ENCODE measurements around the gene ZNF423.

- TF ChIP-seq E2F2 (CRISPR knock-in tag; IDR thresholded peaks at IDR 0.05; ENCODE audit: borderline replicate concordance) (no peak), EZH2 (conservative IDR thresholded peaks at IDR 0.05; ENCODE audit: low read depth, low read length) (no peak), ZFP1 (CRISPR knock-in tag; IDR thresholded peaks at IDR 0.05) (no peak), PAF1 (CRISPR knock-in tag; IDR thresholded peaks at IDR 0.05) (no peak), REPIN1 (CRISPR knock-in tag; IDR thresholded peaks at IDR 0.05; ENCODE audit: borderline replicate concordance, low read depth) (no peak), ZNF10 (CRISPR knock-in tag; IDR thresholded peaks at IDR 0.05; ENCODE audit: borderline replicate concordance, low read depth) (no peak), NCOA1 (CRISPR knock-in tag; IDR thresholded peaks at IDR 0.05) (no peak), CTCF (CRISPR knock-in tag; IDR thresholded peaks at IDR 0.05) (no peak), ZSCAN20 (CRISPR knock-in tag; IDR thresholded peaks at IDR 0.05; ENCODE audit: borderline replicate concordance) (no peak), BHLHE40 (IDR thresholded peaks at IDR 0.05; ENCODE audit: low read length) (no peak), KDM1A (CRISPR knock-in tag; IDR thresholded peaks at IDR 0.05) (no peak), TAF1 (CRISPR knock-in tag; IDR thresholded peaks at IDR 0.05) (no peak)
- TF ChIP-seq, protein P1, sequence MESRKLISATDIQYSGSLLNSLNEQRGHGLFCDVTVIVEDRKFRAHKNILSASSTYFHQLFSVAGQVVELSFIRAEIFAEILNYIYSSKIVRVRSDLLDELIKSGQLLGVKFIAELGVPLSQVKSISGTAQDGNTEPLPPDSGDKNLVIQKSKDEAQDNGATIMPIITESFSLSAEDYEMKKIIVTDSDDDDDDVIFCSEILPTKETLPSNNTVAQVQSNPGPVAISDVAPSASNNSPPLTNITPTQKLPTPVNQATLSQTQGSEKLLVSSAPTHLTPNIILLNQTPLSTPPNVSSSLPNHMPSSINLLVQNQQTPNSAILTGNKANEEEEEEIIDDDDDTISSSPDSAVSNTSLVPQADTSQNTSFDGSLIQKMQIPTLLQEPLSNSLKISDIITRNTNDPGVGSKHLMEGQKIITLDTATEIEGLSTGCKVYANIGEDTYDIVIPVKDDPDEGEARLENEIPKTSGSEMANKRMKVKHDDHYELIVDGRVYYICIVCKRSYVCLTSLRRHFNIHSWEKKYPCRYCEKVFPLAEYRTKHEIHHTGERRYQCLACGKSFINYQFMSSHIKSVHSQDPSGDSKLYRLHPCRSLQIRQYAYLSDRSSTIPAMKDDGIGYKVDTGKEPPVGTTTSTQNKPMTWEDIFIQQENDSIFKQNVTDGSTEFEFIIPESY (CRISPR knock-in tag; IDR thresholded peaks at IDR 0.05): no peak
Measured at GRCh38 chr16:49698931-49699840, 156.7 kb downstream of the ZNF423 start.

Measured in HepG2 (cell line).